Sigmoid colon (tissue), 7 donors: ENCODE data around the gene CACNA1D. TPM values are rescaled to one million over a fixed set of nuclear protein-coding genes. Genes with fewer than 3 reads are reported as not detected.

ENCODE experiments used
- DNase-seq: peaks from one replicate; pipeline ENCODE4 v3.0.0-alpha.2; 2019
- H3K27ac ChIP-seq, 4 donors: fragments of 200-600 bp; sonication (generic); one replicate each; pipeline ENCODE4 v1.5.1; 2016 to 2019; ENCODE audit warnings: mild to moderate bottlenecking in 1 of 4
- H3K27me3 ChIP-seq, 3 donors: fragments of 200-600 bp; sonication (generic); one replicate each; pipeline ENCODE4 v1.5.1; 2019; ENCODE audit warnings: mild to moderate bottlenecking in 1 of 3
- H3K36me3 ChIP-seq, 4 donors: fragments of 200-600 bp; sonication (generic); one replicate each; pipeline ENCODE4 v1.5.1; 2016 to 2019
- H3K4me1 ChIP-seq, 4 donors: fragments of 200-600 bp; sonication (generic); one replicate each; pipeline ENCODE4 v1.5.1; 2017 to 2019
- H3K4me3 ChIP-seq, 4 donors: fragments of 200-600 bp; sonication (generic); one replicate each; pipeline ENCODE4 v1.5.1; 2017 to 2019; ENCODE audit warnings: mild to moderate bottlenecking in 2 of 4, moderate library complexity in 1 of 4
- H3K9me3 ChIP-seq, 4 donors: fragments of 200-600 bp in 3 of 4; sonication (generic) in 3 of 4; one replicate each; pipeline versions ENCODE4 v1.5.1 to v1.6.1; 2013 to 2019
- EP300 ChIP-seq, 4 donors: sonication (generic); formaldehyde crosslinking; IDR thresholded peaks; one replicate each; pipeline ENCODE4 v1.6.1; 2017; ENCODE audit warnings: antibody characterized with exemption in 4 of 4
- POLR2A ChIP-seq, 2 donors: fragments of 450-650 bp; IDR thresholded peaks; one replicate each; pipeline ENCODE4 v1.6.1; 2016; ENCODE audit warnings: antibody characterized with exemption in 2 of 2, mild to moderate bottlenecking in 2 of 2, moderate library complexity in 2 of 2
- POLR2AphosphoS5 ChIP-seq, 4 donors: sonication (generic); formaldehyde crosslinking; IDR thresholded peaks; one replicate each; pipeline ENCODE4 v1.6.1; 2017; ENCODE audit warnings: antibody characterized with exemption in 4 of 4
- WGBS, 2 donors: extraction: QIAGEN DNeasy Blood & Tissue Kit; methylation state at CpG; one replicate each; pipeline ENCODE4 v1.1.7; 2013; 5-methylcytosine and 5-hydroxymethylcytosine counted together
- intact Hi-C: fragments of 100-400 bp; cut with DNase I; formaldehyde crosslinking; loops from one replicate; pipeline ENCODE4 v1.15.1; 2023
- polyA plus RNA-seq, 3 donors: library from polyadenylated mRNA; stranded (reverse); fragments of 200-250 nt; gene quantifications; one replicate each; pipeline ENCODE4 v1.2.3, GENCODE V29; 2013
- total RNA-seq, 4 donors: library from RNA; depleted of rRNA; stranded (reverse); fragments of >200 nt; gene quantifications; one replicate each; pipeline ENCODE4 v1.1.0, GENCODE V29; 2016
- TF ChIP-seq, protein P1 (sequence below), 4 experiments: fragments of 450-650 bp in 3 of 4; fragments of 200-600 bp in 1 of 4; IDR thresholded peaks; one replicate each; pipeline ENCODE4 v1.5.1; 2016 to 2019; ENCODE audit warnings: antibody characterized with exemption in 4 of 4, mild to moderate bottlenecking in 3 of 4, moderate library complexity in 2 of 4
- donor health status: healthy with polysubstance abuse.
- donor health status: Bipolar disorder and iron deficiency.
- donor health status: healthy.

CACNA1D gene
- total and polyA plus RNA-seq, 7 donors = 1.2 to 9.7 (median 4.8) TPM

DNA sequence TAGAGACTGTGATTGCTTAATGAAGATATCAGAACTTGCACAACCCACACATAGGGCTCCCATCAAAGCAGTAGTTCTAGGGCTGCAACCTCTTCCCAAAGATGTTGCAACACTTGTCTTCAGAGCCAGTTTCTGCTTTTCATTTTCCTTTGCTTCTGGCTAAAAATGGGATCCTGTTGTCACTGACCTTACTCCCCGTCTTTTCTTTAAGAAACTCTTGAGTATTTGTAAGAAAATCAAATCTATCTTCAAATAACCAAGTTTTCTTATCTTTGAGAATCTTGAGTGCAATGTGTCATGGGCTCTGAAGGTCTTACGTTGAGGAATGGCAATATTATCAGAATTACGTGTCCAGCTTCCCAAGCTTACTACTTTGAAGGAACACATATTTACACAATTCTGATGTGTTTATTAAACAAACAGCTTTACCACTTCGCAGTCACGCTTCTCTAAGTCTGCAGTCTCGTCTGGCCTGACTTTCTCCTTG is 24.1 kb downstream of the CACNA1D start:
- WGBS, 2 donors = 62 to 72% methylated on average over 6 of the region's 6 CpGs
- Histone ChIP-seq H3K9me3 (no peaks in the 10 kb centered on the region), H3K4me3 (no peak overlapping the region), H3K27ac (peak overlapping the region in 3 of 4 donors; percentile 16 to 49 (median 44)), H3K36me3 (no peaks in the 10 kb centered on the region), H3K27me3 (no peaks in the 10 kb centered on the region), H3K4me1 (peaks cover 0 to 27% (median 13%) of the 10 kb centered on the region in 4 donors)
- intact Hi-C loops = loop anchor here (10.0 kb wide), 1 partner anchor 356 kb away; no protein-coding TSS in a partner anchor
- DNase-seq = no peak
- TF ChIP-seq EP300 (IDR thresholded peaks at IDR 0.05) (no peak), POLR2AphosphoS5 (IDR thresholded peaks at IDR 0.05) (peak in 1 of 4 donors; percentile 17)

- no peaks in the 10 kb centered on the region for H3K9me3 ChIP-seq
- peaks cover 0 to 34% (median 19%) of the 10 kb centered on the region in 4 donors for H3K4me1 ChIP-seq
- no peak for TF ChIP-seq EP300 (IDR thresholded peaks at IDR 0.05)
- TF ChIP-seq POLR2A (IDR thresholded peaks at IDR 0.05) = no peak
- TF ChIP-seq POLR2AphosphoS5 (IDR thresholded peaks at IDR 0.05) = no peak
- TF ChIP-seq, protein P1, sequence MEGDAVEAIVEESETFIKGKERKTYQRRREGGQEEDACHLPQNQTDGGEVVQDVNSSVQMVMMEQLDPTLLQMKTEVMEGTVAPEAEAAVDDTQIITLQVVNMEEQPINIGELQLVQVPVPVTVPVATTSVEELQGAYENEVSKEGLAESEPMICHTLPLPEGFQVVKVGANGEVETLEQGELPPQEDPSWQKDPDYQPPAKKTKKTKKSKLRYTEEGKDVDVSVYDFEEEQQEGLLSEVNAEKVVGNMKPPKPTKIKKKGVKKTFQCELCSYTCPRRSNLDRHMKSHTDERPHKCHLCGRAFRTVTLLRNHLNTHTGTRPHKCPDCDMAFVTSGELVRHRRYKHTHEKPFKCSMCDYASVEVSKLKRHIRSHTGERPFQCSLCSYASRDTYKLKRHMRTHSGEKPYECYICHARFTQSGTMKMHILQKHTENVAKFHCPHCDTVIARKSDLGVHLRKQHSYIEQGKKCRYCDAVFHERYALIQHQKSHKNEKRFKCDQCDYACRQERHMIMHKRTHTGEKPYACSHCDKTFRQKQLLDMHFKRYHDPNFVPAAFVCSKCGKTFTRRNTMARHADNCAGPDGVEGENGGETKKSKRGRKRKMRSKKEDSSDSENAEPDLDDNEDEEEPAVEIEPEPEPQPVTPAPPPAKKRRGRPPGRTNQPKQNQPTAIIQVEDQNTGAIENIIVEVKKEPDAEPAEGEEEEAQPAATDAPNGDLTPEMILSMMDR (IDR thresholded peaks at IDR 0.05) = no peak
- intact Hi-C loops = loop anchor here (10.0 kb wide), 1 partner anchor 356 kb away; no protein-coding TSS in a partner anchor
- H3K36me3 ChIP-seq = no peaks in the 10 kb centered on the region
- H3K27me3 ChIP-seq = no peaks in the 10 kb centered on the region
- peak overlapping the region in 3 of 4 donors; percentile 16 to 49 (median 44) for H3K27ac ChIP-seq
- H3K4me3 ChIP-seq = no peak overlapping the region
- no peak for DNase-seq
- WGBS, 2 donors = 67 to 77% methylated on average over 6 of the region's 6 CpGs
These were observed 24.8 kb downstream of the CACNA1D start for GRCh38 chr3:53519065-53519709.

- H3K4me1 ChIP-seq = peaks cover 0 to 52% (median 44%) of the 10 kb centered on the region in 4 donors
- peak overlapping the region in 3 of 4 donors; percentile 76 to 84 (median 83) for H3K27ac ChIP-seq
- no peak for DNase-seq
- intact Hi-C loops = no loop called here
- TF ChIP-seq POLR2A (IDR thresholded peaks at IDR 0.05) = no peak
- TF ChIP-seq EP300 (IDR thresholded peaks at IDR 0.05) = no peak
- TF ChIP-seq, protein P1 (IDR thresholded peaks at IDR 0.05) = no peak
- no peak for TF ChIP-seq POLR2AphosphoS5 (IDR thresholded peaks at IDR 0.05)
- no peaks in the 10 kb centered on the region for H3K9me3 ChIP-seq
- no peaks in the 10 kb centered on the region for H3K36me3 ChIP-seq
- no peak overlapping the region for H3K4me3 ChIP-seq
- 91% methylated on average over 3 of the region's 3 CpGs for WGBS, 2 donors
- H3K27me3 ChIP-seq = no peaks in the 10 kb centered on the region
These were observed 28.9 kb downstream of the CACNA1D start for GRCh38 chr3:53523346-53523745.

- no peaks in the 10 kb centered on the region for H3K36me3 ChIP-seq
- intact Hi-C loops = loop anchor here (2.0 kb wide), 1 partner anchor 28 kb away; no protein-coding TSS in a partner anchor
- DNase-seq = no peak
- no peaks in the 10 kb centered on the region for H3K9me3 ChIP-seq
- no peak overlapping the region for H3K4me3 ChIP-seq
- peaks cover 0 to 41% (median 39%) of the 10 kb centered on the region in 4 donors for H3K4me1 ChIP-seq
- peak overlapping the region; percentile 30 to 84 (median 80) for H3K27ac ChIP-seq
- H3K27me3 ChIP-seq = no peaks in the 10 kb centered on the region
- TF ChIP-seq, protein P1 (IDR thresholded peaks at IDR 0.05) = no peak
- TF ChIP-seq POLR2AphosphoS5 (IDR thresholded peaks at IDR 0.05) = no peak
- no peak for TF ChIP-seq POLR2A (IDR thresholded peaks at IDR 0.05)
- no peak for TF ChIP-seq EP300 (IDR thresholded peaks at IDR 0.05)
- WGBS, 2 donors = 92 to 93% methylated on average over 1 of the region's 1 CpG
These were observed 30.2 kb downstream of the CACNA1D start for GRCh38 chr3:53524566-53524965.
